ENCODE data around the gene SSBP3.

Gene SSBP3

GRCh38 chr1:54404263-54404662 is 1.9 kb downstream of the SSBP3 start:
- no peak for ATAC-seq
- H3K27ac Mint-ChIP-seq, result no peak overlapping the region
- peak overlapping the region; percentile 72 for H3K4me3 Mint-ChIP-seq
- H3K4me1 Mint-ChIP-seq, result peaks cover 57% of the 10 kb centered on the region
- H3K27me3 Mint-ChIP-seq, result no peaks in the 10 kb centered on the region
- H3K36me3 Mint-ChIP-seq, result peaks cover 26% of the 10 kb centered on the region
- no peaks in the 10 kb centered on the region for H3K9me3 Mint-ChIP-seq

- Mint-ChIP-seq H3K9me3 (no peaks in the 10 kb centered on the region), H3K4me1 (peaks cover 53% of the 10 kb centered on the region), H3K4me3 (peak overlapping the region; percentile 72), H3K36me3 (peaks cover 30% of the 10 kb centered on the region), H3K27ac (no peak overlapping the region), H3K27me3 (no peaks in the 10 kb centered on the region)
- ATAC-seq, result no peak
These were observed 2.4 kb downstream of the SSBP3 start for GRCh38 chr1:54403808-54404261.

GRCh38 chr1:54403405-54403804 is 2.8 kb downstream of the SSBP3 start:
- Mint-ChIP-seq H3K27me3 (no peaks in the 10 kb centered on the region), H3K4me3 (no peak overlapping the region), H3K27ac (no peak overlapping the region), H3K4me1 (peaks cover 49% of the 10 kb centered on the region), H3K36me3 (peaks cover 35% of the 10 kb centered on the region), H3K9me3 (no peaks in the 10 kb centered on the region)
- no peak for ATAC-seq

GRCh38 chr1:54402896-54403295 is 3.3 kb downstream of the SSBP3 start:
- ATAC-seq, result no peak
- Mint-ChIP-seq H3K27me3 (no peaks in the 10 kb centered on the region), H3K36me3 (peaks cover 37% of the 10 kb centered on the region), H3K27ac (no peak overlapping the region), H3K9me3 (no peaks in the 10 kb centered on the region), H3K4me1 (peaks cover 44% of the 10 kb centered on the region), H3K4me3 (no peak overlapping the region)

GRCh38 chr1:54401799-54402198 is 4.4 kb downstream of the SSBP3 start:
- no peaks in the 10 kb centered on the region for H3K27me3 Mint-ChIP-seq
- H3K4me3 Mint-ChIP-seq, result no peak overlapping the region
- no peak for ATAC-seq
- H3K4me1 Mint-ChIP-seq, result peaks cover 37% of the 10 kb centered on the region
- no peak overlapping the region for H3K27ac Mint-ChIP-seq
- H3K36me3 Mint-ChIP-seq, result peaks cover 41% of the 10 kb centered on the region
- H3K9me3 Mint-ChIP-seq, result no peaks in the 10 kb centered on the region

- H3K27ac Mint-ChIP-seq, result no peak overlapping the region
- H3K4me3 Mint-ChIP-seq, result no peak overlapping the region
- H3K4me1 Mint-ChIP-seq, result peaks cover 37% of the 10 kb centered on the region
- H3K9me3 Mint-ChIP-seq, result no peaks in the 10 kb centered on the region
- no peak for ATAC-seq
- no peaks in the 10 kb centered on the region for H3K27me3 Mint-ChIP-seq
- peaks cover 41% of the 10 kb centered on the region for H3K36me3 Mint-ChIP-seq
These were observed 5.9 kb downstream of the SSBP3 start for GRCh38 chr1:54400329-54400728.

GRCh38 chr1:54399765-54400164 is 6.4 kb downstream of the SSBP3 start:
- H3K36me3 Mint-ChIP-seq, result peaks cover 41% of the 10 kb centered on the region
- ATAC-seq, result no peak
- no peak overlapping the region for H3K4me3 Mint-ChIP-seq
- H3K4me1 Mint-ChIP-seq, result peaks cover 33% of the 10 kb centered on the region
- H3K9me3 Mint-ChIP-seq, result no peaks in the 10 kb centered on the region
- no peaks in the 10 kb centered on the region for H3K27me3 Mint-ChIP-seq
- no peak overlapping the region for H3K27ac Mint-ChIP-seq

- Mint-ChIP-seq H3K36me3 (peaks cover 41% of the 10 kb centered on the region), H3K9me3 (no peaks in the 10 kb centered on the region), H3K27ac (no peak overlapping the region), H3K4me1 (peaks cover 26% of the 10 kb centered on the region), H3K4me3 (no peak overlapping the region), H3K27me3 (no peaks in the 10 kb centered on the region)
- no peak for ATAC-seq
These were observed 7.1 kb downstream of the SSBP3 start for GRCh38 chr1:54398963-54399528.

- Mint-ChIP-seq H3K36me3 (peaks cover 42% of the 10 kb centered on the region), H3K27ac (no peak overlapping the region), H3K4me1 (peaks cover 15% of the 10 kb centered on the region), H3K4me3 (no peak overlapping the region), H3K27me3 (no peaks in the 10 kb centered on the region), H3K9me3 (no peaks in the 10 kb centered on the region)
- no peak for ATAC-seq
These were observed 8.2 kb downstream of the SSBP3 start for GRCh38 chr1:54397980-54398379.

- H3K27ac Mint-ChIP-seq, result no peak overlapping the region
- H3K4me1 Mint-ChIP-seq, result peaks cover 14% of the 10 kb centered on the region
- H3K36me3 Mint-ChIP-seq, result peaks cover 47% of the 10 kb centered on the region
- H3K4me3 Mint-ChIP-seq, result no peak overlapping the region
- ATAC-seq, result no peak
- H3K9me3 Mint-ChIP-seq, result no peaks in the 10 kb centered on the region
- H3K27me3 Mint-ChIP-seq, result no peaks in the 10 kb centered on the region
These were observed 9.1 kb downstream of the SSBP3 start for GRCh38 chr1:54397090-54397591.

- ATAC-seq, result no peak
- Mint-ChIP-seq H3K27ac (no peak overlapping the region), H3K27me3 (no peaks in the 10 kb centered on the region), H3K4me1 (peaks cover 12% of the 10 kb centered on the region), H3K36me3 (peaks cover 46% of the 10 kb centered on the region), H3K9me3 (no peaks in the 10 kb centered on the region), H3K4me3 (no peak overlapping the region)
These were observed 9.8 kb downstream of the SSBP3 start for GRCh38 chr1:54396261-54396933.

- Mint-ChIP-seq H3K9me3 (no peaks in the 10 kb centered on the region), H3K27ac (no peak overlapping the region), H3K4me1 (peaks cover 2% of the 10 kb centered on the region), H3K36me3 (peaks cover 41% of the 10 kb centered on the region), H3K27me3 (no peaks in the 10 kb centered on the region), H3K4me3 (no peak overlapping the region)
- no peak for ATAC-seq
These were observed 10.8 kb downstream of the SSBP3 start for GRCh38 chr1:54395281-54395934.

GRCh38 chr1:54394104-54394503 is 12.1 kb downstream of the SSBP3 start:
- ATAC-seq, result no peak
- Mint-ChIP-seq H3K36me3 (peaks cover 31% of the 10 kb centered on the region), H3K4me1 (no peaks in the 10 kb centered on the region), H3K27ac (no peak overlapping the region), H3K9me3 (no peaks in the 10 kb centered on the region), H3K27me3 (no peaks in the 10 kb centered on the region), H3K4me3 (no peak overlapping the region)

GRCh38 chr1:54392401-54392800 is 13.8 kb downstream of the SSBP3 start:
- Mint-ChIP-seq H3K4me3 (no peak overlapping the region), H3K36me3 (peaks cover 22% of the 10 kb centered on the region), H3K4me1 (no peaks in the 10 kb centered on the region)

GRCh38 chr1:54391450-54392209 is 14.6 kb downstream of the SSBP3 start:
- H3K4me3 Mint-ChIP-seq, result no peak overlapping the region
- ATAC-seq, result no peak
- no peaks in the 10 kb centered on the region for H3K9me3 Mint-ChIP-seq
- H3K27ac Mint-ChIP-seq, result no peak overlapping the region
- peaks cover 22% of the 10 kb centered on the region for H3K36me3 Mint-ChIP-seq
- no peaks in the 10 kb centered on the region for H3K27me3 Mint-ChIP-seq
- H3K4me1 Mint-ChIP-seq, result peaks cover 5% of the 10 kb centered on the region

More at GRCh38 chr1:54392401-54392800, 13.8 kb downstream of the SSBP3 start:
- ATAC-seq, result no peak
- Mint-ChIP-seq H3K27ac (no peak overlapping the region), H3K9me3 (no peaks in the 10 kb centered on the region), H3K27me3 (no peaks in the 10 kb centered on the region)
